HS-5 (cell line): Measurements from ENCODE around the gene NOC2L.

ENCODE experiments used
- DNase-seq: peaks from one replicate; pipeline ENCODE4 v3.0.0-alpha.2; 2012; ENCODE audit warnings: low read depth

Gene NOC2L

DNA sequence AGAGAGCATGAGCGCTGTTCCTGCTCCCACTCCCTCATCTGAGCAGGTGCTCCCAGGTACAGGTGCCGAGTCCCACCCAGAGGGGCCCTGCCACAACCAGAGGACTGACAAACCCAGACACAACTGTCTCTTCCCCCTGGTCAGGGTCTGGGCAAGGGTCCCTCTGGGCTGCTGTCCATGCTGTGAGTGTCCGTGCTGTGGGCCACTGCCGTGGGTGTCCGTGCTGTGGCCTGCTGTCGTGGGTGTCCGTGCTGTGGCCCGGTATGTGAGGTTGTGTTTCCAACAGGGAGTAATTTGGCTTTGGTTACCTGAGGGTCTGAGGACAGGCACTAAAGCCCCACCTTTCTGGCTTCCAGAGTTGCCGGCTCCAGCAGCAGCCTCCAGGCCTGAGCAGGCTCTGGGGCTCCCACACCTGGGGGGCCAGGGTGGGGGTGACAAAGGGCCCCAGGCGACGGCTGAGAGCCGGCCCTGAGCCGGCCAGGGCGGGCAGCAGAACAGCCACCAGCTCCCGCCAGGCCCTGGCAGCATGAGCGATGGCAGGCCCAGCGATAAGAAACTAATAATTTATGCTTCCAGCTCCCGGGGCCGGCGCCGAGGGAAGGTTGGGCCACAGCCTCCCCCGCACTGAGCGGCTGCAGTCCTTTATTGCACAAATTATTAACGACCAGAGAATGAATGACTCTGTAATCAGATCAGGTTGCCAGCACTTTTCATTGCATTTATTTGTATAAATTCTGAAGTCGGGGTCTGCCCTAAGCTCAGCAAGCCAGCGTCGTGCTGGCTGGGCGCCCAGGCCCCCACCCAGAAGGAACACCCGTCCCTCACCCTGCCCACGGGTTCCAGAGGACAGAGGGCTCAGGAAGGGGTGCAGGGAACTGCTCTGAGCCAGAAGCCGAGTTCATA lies 42.6 kb downstream of the NOC2L start:
- no peak for DNase-seq

DNA sequence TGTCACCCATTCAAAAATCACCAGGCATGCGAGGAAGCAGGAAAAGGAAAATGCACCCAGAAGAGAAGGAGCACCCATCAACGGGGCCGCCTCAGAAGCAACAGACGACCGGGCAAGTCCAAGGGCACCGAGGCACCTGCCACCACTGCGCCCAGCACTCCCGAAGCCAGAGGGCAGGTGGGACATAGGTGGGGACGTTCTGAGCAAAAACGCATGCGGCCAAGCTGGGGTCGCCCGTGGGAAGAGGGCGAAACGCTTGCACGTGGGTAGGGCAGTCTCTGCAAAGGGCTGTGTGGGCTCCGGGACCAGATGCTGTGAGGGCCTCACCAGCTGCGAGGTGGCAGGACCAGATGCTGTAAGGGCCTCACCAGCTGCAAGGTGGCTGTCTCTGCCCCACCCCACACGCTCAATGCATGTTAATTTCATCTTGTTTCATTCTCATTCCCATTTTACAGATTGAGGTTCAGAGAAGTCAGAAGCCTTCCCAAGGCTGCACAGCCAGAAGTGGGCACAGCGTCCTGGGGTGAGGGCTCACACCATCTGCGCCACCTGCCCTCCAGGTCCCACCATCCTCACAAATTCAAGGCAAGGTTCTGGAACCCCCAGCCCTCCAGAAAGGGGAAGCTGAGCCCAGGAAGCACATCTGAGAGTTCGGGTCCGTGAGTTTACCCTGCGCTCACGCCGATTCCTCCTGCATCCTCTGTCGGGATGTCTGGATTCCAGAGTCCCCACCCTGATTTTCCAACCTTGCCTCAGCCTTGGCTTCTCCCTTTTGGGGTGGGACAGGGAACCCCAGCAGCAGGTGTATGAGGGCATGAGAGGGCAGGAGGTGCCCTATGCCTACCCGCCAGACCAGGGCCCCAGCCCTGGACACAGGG lies 43.5 kb downstream of the NOC2L start:
- no peak for DNase-seq

DNA sequence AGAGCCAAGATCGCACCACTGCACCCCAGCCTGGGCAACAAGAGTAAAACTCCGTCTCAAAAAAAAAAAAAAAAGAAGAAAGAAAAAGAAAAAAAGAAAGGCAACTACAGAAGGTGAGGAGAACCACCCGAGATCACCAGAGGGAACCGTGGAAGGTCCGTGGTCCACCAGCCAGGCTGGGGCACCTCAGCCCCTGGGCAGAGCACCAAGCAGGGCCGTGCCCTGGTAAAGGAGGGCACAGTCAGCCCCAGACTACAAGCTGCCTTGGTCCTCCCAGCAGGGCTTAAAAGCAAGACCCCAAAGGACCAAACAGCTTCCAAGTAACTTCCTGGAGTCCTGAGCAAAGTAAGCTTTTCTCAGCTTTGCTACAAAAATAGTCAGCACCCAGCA lies 44.2 kb downstream of the NOC2L start:
- DNase-seq = no peak

DNA sequence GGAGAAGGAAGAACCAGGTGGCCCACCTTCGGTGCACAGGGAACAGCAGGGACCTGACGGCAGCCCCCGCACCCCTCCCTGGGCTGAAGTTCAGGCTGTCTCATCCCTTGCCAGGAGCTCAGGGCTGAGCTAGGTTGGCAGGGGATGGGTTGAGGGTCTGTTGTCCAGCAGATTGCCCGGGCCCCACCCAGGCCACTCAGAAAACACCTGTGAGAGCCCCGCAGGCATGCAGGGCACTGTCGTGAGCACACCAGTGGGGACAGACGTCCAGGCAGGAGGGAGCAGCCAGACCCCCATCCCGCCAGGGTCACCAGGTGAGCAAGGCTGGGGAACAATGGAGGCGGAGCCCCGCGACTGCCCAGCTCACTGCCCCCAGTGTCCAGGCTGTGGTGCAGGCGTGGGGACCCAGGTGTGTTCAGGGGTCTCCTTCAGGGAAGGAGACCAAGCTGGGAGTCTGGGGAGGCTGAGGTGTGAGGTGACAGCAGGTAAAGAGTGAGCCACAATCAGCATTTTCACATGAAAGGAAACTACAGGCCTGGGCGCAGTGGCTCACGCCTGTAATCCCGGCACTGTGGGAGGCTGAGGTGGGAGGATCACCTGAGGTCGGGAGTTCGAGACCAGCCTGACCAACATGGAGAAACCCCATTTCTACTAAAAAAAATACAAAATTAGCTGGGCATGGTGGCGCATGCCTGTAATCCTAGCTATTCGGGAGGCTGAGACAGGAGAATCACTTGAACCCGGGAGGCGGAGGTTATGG lies 44.7 kb downstream of the NOC2L start:
- no peak for DNase-seq

DNA sequence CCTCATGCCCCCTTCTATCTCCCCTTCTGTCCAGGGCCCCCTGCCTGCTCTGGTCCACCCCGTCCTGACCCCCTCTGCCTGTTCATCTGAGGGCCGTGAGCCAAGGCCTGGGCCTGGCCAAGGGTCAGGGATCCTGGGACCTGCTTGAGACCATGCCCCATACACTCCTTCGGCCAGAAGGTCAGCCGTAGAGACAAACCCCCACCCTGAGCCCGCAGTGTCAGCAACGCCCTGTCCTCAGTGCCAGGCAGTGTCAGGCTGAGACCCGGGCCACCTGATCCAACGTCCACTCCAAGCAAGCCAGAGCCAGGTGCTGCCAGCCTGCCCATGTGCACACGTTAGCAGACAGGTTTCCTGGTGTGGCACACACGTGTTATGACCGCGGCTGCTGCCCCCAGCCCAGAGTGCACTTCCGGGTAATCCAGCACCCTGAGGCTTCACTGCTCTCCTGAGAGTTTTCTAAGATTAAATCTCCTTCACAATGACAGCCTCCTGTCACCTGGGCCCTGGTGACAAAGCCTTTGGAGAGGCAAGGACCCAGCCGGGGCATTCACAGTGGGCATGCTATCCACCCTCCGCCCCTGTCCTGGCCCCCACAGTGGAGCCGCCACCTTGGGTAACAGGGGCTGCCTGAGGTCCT lies 45.4 kb downstream of the NOC2L start:
- DNase-seq = no peak

DNA sequence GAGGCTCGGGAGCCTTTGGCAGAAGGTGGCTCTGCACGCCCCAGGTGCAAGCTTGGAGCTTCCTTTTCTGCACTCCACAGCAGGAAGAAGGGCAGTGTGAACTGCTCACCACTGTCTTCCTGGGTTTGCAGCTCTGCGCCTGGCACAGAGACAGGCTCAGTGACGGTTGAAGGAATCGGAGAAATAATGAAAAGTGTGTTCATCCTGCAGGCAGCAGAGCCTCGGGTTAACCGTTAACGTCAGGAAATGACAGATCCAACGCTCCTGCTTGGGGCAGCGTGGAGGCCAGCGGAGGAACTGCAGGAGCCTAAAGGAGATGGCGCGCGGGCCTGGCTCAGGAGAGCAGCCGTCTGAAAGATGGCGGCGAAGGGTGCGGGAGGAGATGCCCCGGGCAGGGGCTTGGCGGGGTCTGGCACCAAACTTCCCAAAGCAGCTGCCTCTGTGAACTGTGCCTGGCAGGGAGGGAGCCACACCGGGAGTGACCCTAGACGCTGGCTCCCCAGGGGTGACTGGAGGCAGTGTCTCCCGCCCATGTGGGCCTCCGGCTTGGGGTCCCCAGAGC lies 46.2 kb downstream of the NOC2L start:
- DNase-seq = no peak

DNA sequence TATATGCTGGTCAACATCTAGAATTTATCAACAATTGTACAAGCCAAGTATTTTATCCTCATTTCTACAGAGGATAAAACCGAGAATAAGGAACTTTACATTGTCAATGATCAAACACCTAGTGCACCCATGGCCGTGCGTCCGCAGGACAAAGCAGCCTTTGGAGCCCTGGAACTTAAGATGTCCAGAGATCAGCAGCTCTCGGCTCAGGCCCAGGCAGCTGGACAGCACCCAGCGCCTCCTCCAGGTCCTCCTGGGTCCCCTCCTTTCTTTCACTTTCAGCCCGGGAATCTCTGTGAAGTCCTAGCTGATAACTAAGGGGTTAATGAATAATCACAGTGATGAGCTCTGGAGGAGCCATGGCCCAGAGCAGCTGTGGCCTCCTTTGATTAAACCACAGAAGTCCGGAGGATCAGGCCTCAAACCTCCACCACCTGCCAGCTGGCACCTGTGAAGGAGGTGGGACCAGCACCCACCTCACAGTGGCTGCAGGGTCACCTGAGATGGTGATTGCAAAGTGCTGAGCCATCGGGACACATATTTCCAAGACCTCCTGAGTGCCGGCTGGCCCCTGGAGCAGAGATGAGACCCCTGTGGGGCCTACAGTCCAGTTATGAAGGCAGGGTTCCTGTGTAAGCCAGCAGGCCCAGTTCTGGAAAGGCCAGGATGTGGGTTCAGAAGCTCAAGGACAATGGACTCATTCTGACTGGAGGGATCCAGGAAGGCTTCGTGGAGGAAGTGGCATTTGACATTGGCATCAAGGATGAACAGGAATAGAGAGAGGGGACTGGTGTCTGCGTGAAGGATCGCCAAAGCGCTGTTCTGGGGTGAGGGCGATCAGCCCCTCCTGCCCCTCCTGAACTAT lies 46.9 kb downstream of the NOC2L start:
- no peak for DNase-seq

DNA sequence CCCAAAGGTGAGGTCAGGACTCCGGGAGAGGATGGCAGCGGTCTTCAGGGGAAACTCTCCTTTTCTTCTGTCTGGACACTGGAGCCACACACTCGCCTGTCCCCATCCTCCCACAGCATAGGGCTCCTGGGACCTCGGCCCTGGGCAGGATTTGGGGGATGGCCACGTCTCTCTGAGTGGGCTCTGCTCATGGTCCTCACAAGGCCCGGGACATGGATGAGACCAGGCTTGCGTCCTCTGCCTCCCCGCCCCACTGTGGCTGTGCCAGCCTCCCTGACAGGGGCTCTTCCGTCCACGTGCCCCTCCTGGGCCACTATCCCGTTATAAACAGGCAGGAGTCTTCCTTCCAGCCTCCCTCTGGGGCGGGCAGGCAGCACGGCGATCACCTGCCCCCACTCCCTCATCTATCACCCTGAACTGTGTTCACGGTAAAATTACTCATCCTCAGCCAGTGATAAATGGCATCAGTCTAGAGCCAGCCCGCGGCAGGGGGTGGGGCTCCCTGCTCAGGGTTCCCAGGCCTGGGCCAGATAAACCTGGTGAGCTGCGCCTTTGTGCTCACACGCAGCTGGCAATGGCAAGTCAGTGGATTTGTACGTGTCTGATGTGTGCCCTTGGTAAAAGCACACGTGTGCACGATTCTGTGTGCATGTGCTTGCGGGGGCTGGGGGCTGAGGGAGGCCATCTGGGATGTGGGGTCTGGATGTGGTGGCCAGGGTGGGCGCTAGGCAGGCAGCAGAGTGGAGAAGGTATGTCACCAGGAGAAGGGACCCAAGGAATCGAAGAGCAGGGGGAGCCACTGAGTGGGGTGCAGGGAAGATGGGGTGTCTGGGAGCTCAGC lies 48.0 kb downstream of the NOC2L start:
- no peak for DNase-seq

DNA sequence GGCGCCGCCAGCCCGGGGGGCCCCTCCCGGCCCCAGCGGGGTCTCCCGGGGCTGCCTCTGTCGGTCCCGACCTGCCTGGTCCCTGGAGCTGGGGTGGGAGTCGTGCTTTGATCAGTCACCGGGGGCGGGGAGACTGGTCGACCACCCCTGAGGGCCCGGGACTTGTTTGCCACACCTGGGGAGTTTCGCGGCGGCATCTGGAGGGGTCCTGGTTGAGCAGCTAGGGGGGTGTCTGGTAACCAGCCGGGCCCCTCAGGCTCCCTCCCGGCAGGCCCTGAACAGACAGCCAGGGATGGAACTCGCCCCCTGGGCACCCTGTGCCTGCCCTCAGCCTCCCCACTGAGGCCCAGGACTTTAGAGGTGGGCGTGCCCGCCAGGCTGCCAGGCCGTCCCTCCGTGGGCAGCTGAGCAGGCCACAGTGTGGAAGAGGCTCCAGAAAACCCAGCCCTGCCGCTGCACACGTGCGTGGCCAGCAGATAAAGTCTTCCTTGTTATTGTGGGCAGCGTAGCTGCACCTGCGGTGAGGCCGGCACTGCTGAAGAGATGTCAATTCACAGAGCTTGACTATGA lies 48.7 kb downstream of the NOC2L start:
- DNase-seq = no peak

DNA sequence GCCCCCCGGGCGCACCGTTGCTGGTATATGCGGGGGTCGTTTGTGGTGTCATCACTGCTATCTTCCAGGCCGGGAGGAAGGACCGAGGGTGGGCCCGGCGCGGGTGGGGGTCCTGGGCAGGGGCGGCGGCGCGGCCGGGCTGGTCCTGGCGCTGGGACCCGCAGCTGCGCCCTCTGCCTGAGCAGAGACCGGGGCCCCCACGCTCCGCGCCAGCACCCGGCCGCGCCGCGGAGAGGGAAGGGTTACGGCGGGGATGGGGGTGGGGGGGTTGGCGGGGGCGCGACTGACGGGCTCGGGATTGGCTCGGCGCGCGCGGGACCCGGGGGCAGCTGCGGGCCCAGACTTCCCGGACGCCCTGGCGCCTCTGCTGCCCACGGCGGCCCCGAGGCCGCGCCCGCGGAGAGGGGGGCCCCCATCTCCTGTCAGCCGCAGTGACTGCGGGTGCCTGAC lies 49.2 kb downstream of the NOC2L start:
- no peak for DNase-seq

DNA sequence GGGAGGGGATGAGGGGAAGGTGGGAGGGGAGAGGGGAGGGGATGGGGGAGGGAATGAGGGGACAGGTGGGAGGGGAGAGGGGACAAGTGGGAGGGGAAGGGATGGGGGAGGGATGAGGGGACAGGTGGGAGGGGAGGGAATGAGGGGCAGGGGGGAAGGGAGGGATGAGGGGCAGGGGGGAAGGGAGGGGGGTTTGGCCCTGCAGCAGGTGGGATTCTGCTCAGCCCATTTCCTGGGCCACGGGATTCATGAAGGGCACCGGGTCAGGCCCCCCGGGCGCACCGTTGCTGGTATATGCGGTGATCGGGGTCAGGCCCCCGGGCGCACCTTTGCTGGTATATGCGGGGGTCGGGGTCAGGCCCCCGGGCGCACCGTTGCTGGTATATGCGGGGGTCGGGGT lies 50.4 kb downstream of the NOC2L start:
- DNase-seq = no peak

DNA sequence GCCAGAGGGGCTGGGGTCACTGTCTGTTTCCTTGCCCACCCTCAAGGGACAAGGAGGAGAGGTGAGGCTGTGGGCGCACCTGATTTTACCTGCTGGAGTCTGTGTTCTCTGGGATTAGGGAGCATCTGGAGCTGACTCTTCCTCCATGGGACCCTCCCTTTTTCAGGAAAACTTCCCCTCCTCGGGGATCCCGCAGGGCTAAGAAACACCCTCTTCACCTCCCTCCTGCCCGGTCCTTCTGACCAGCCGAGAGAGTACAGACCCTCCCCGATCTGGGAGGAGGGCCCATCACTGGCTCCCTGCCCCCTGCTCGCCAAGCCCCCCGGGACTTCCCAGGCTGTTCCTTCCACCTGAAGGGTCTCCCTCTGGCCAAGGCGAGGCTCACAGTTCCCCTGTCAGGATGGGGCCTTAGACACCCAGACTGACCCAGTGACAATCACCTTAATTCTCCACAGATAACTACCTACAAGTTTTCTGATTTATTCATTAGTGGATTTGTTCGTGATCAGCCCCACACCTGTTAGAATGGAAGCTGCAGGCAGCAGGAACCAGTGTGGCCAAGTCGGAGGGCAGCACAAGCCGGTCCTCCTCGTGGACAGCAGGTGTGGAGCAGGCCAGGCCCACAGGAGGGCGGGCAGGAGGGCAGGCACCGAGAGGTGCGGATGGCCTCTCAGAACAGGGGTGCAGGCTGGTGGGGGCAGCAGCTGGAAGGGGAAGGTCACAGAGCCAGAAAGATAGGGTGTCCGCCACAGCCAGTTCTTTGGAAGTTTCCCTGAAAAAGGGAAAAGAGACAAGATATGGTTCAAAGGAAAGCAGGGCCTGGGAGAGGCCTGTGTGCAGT lies 51.2 kb downstream of the NOC2L start:
- no peak for DNase-seq

DNA sequence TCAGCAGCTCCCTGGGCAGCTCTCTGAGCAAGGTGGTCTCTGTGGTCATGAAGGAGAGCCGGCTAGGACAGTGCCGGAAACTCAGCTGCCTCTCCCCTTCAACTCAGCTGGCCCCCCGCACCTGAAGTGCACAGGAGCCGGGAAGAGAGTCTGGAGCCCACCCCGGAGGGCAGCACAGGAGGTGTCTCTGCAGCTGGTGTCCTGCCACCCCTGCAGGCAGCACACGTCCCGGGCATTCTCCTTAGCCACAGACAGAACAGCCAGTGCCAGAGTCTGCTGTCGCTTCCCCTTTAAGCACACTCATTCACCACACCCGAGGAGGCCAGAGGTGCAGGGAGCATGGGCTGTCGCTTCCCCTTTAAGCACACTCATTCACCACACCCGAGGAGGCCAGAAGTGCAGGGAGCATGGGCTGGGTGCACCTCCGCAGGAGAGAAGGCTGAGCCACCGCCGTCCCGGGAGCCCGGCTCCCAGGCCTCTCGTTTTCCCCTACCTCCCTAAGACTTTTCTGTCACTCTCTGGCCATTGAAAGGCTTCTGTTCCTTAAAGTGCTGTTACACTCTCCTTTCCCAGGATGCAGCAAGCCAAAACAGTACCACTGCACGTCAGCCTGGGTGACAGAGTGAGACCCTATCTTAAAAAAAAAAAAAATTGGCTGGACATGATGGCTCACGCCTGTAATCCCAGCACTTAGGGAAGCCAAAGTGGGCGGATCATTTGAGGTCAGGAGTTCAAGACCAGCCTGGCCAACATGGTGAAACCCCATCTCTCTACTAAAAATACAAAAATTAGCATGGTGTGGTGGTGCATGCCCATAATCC lies 52.2 kb downstream of the NOC2L start:
- DNase-seq = no peak

DNA sequence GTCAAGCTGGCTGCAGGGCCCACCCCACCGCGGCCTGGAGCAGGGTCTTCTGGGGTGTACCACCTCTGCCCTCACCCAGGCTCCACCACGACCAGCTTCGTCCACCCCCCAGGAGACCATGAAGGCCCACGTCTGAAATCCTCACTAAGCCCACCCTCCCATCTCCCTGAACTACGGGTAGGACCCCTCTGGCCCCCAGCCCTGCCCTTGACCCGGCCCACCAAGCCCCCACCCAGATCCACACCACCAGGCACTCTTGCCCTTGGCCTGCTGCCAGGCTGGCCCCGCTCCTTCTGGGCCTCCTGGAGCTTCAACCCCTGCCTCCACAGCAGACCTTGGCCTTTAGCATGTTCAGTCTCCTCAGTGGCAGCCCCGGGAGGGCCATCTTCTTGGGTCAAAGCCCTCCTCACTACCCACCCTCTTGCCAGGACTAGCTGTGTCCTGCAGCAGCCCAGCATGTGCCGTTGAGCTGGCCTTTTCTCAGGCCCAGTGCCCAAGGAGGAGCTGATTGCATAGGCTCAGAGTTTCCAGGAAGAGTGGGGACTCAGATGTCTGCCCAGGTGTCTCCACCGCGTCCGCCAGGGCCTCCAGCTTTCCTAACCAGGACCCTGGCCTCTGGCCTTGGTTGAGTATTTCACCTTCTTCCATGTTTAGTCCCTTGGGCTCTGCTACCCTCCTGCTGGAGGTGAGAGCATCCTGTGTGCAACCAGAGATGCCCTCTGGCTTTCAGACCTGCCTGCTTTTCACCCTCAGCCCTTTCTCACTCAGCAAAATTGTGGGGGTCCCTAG lies 53.1 kb downstream of the NOC2L start:
- DNase-seq = no peak

DNA sequence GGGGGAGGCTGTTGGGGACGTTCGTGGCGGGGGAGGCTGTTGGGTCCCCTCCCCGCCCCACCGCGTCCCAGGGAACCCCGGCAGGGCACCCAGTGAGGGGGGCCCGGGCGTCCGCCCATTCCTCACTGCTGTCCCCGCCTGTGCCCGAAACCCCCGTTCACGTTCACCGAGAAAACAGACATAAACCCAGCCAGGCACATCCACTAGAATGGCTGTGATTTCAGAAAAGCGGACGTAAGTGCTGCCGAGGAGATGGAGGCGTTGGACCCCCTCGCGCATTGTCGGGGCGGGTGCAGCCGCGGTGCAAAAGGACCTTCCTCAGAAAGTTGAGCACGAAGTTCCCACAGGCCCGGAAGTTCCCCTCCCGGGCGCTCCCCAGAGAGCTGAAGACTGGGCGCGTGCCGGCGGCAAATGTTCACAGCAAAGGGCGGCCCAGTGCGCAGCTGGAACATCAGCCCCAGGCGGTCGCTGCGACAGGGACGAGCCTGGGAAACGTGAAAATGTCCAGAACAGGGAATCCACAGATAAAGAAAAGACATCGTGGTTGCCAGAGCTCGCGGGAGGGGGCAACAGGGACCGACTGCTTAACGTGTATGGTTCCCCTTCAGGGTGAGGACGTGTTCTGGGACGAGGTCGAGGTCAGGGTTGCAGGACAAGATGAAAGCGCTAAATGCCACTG lies 53.8 kb downstream of the NOC2L start:
- no peak for DNase-seq
